ENCODE data around the gene STK39.
"Not testable (repeated sequence)": the region's sequence is repeated elsewhere in the genome, so short reads cannot be mapped to it uniquely, and the experiment has no call there.

Gene STK39

GRCh38 chr2:168089200-168089599 is 158.2 kb downstream of the STK39 start:
- DNase-seq (ENCODE audit: low read depth): no peak

- DNase-seq (ENCODE audit: low read depth): no peak
Observed at GRCh38 chr2:168087401-168087800, 160.0 kb downstream of the STK39 start.

DNA sequence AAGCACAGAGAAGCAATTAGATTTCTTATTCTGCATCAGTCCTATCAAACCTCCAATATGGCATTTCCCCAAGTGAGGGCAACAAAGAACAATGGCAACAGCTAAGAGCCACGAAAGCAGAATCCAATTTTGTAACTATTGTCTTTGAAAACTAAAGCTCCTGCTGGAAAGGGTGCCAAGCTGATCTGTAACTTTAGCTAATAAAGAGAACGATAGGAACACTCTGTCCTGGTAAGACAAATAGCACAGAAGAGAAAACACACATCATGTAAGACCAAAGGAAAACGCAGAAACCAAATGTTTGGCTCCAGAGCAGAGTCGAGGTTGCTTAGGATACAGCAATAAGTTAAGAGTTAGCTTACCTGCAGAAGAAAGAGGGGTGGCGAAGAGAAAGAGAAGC is 160.5 kb downstream of the STK39 start:
- DNase-seq (ENCODE audit: low read depth): no peak

DNA sequence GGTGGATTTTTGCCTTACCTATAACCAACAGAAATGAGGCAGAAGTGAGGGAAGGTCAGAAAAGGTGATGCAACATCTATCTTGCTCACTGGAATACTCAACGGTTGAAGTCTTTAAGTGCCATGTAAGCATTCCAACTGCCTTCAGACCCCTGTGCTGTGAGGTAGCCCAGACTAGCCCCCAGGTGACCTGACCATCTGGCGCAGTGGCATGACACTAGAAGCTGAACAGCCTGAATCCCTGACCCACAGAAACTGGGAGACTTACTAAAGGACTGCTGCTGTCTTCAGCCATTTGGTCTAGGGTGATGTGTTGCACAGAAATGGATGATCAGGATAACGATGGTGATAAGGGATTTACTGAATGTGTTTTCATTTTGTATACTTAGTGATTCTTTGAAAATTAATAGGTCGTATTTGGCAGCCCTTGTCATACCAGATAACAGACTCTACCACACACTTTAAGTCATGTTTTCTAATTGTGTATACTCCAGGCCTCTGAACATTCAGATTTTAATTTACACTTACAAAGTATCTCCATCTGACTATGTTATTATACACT is 161.5 kb downstream of the STK39 start:
- DNase-seq (ENCODE audit: low read depth): no peak

GRCh38 chr2:168084288-168084687 is 163.1 kb downstream of the STK39 start:
- DNase-seq (ENCODE audit: low read depth): no peak

- DNase-seq (ENCODE audit: low read depth): not testable (repeated sequence)
Observed at GRCh38 chr2:168081452-168081851, 165.9 kb downstream of the STK39 start.

DNA sequence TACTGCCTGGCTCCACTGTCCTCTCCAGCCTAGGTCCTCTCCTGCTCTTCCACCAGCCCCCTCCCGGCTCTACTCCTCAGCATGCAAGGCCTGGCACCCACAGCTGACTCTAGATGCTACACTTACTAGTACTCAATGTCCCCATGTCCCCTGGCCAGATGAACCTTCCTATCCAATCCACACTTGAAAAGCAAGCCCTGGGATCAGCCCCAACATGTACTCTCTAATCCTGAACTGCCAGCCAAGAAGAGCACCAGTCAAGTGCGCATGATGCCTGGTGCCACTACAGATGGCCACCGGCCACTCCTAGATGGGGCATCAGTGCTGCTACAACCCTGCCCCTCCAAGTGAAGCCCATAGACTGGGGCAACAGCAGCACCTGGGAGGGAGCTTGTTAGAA is 168.2 kb downstream of the STK39 start:
- DNase-seq (ENCODE audit: low read depth): no peak

- DNase-seq (ENCODE audit: low read depth): no peak
Observed at GRCh38 chr2:168076731-168077130, 170.7 kb downstream of the STK39 start.

DNA sequence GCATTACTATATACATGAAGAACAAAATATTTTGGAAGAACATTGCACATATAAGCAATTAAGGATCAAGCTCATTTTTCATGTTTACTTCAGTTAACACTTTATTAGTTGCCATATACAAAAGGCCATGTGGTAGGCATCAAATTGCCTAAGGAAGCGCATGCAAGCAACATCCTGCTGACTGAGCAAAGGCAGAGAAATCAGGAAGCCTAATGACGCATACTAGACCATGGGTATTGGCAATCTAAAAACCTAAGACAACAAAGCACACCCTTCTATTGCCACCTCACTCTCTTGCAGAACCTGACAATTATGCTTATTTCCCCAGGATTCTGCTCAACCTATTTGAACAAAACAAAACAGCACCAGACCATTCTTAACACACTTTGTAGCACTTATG is 171.9 kb downstream of the STK39 start:
- DNase-seq (ENCODE audit: low read depth): no peak

- DNase-seq (ENCODE audit: low read depth): no peak
Observed at GRCh38 chr2:168072626-168073303, 174.6 kb downstream of the STK39 start.

DNA sequence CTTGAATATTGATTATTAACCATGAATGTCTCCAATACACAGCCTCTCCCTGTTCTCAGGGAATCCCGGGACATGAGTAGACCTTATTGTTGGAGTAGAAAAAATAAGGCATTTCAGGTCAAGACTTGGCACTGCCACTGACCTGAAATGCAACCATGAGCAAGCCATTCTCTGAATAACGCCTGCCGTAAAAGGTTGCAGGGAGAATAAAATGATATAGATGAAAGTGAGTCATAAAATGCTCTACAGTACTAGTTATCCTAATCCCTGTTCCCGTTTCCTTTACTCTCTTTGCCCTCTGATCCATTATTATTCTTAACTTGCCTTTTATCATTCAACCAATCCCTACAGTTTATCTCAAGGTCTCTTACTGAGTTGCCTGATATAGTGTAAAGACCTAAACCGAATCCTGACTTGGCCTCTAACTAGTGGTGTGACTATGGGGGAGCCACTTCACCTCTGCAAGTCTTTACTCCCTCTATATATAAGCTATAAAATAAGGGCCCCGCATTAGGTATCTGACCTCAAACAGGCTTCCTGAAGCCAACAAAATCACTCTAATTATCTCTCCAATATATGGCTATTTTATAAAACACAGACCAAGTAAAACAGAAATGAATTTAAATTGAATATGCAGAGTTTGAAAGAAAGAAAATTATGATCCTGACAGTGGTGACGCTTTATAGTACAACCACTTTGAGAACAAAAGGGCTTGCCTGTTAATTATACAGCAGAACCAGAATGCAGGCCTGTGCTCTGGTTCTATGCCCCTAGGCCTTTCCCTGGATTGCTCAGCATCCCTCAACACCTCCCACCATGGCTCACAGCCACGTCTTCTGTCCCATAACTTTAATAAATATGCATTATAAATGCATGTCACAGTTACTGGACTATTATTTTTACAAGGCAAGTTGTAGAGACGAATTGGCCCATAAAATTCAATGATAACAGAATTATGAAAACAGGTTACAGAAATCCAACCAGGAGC is 183.1 kb downstream of the STK39 start:
- DNase-seq (ENCODE audit: low read depth): no peak

- no peak for DNase-seq (ENCODE audit: low read depth)
Observed at GRCh38 chr2:168062936-168063335, 184.5 kb downstream of the STK39 start.

DNA sequence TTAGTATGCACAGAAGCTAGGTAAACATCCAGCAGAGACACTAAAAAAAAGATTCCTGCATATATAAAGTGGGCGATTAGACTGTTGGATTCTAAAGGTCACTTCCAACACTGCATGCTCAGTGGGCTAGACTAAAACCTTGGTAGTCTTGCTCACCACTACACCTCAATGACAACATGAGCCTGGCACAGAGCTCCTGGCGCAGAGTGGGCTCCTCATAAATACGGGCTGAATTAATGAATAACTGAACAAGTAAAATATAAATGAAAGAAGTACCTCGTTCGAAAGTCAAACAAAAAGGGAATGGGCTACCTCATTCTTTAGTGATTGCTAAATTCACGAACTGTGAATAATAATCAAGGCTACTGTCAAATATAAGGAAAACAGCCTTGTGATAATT is 185.3 kb downstream of the STK39 start:
- no peak for DNase-seq (ENCODE audit: low read depth)

DNA sequence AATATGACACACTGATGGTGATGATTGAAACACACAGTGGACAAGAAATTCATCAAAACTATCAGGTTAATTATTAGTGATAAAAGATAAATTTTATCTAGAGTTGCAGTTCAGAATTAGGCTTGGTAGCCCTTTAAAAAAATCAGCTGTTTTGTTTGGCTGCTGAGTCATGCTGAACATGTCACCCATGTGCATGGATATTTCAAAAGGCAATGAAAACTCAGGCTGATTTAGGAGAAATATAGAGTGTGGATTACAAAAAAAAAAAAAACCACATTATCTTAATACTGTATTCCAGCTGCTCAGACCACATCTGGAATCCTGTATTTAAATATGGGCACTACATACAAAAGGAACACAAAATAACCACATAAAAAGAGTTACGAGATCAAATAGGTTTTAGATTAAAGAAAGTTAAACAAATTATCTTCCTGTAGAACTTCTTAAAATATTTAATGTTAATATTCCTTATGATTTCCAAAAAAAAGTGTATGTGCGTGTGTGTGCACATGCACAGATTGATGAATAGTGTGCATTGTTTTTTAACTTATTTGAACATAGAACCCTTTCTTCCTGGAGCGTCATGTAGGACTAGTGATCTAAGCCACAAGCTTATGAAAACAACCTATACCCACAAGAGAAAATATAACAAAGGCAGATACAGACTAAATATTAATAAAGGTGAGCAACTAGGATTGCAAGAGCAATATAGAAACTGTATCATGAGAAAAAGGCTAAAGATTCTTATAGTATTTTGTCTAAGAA is 186.2 kb downstream of the STK39 start:
- peak; percentile 34 for DNase-seq (ENCODE audit: low read depth)

DNA sequence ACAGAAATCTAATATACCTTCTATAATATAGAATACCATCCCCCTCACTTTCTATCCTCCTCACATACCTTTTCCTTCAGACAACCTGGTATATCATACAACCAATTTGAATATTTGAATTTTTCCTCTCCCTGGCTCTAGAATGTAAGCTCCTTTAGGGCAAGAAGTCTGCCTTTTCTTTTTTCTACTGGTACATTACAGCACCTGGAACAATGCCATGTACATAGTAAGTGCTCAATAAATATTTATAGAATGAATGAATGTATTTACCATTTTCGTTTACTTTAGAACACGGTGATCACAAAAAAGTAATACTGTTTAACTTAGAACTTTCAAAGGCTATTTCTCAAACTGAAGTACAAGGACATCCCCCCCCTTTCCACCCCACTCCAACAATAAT is 187.6 kb downstream of the STK39 start:
- no peak for DNase-seq (ENCODE audit: low read depth)

DNA sequence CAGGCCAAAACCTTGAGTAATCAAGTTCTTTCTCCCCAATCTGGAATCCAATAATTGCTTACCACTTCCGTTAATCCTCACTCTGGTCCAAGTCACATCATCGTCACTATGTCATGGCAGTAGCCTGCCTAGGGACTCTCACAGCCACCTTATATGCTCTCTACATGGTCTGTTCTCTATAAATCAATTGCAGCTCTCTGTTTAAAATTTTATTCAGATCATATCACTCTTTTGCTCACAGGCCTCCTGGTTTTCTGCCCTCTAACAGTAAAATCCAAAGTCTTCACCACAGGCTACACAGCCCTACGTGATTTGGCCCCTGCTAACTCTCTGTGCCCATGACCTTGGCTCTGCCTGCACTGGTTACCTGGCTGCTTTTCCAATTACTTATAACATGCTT is 188.7 kb downstream of the STK39 start:
- DNase-seq (ENCODE audit: low read depth): no peak

DNA sequence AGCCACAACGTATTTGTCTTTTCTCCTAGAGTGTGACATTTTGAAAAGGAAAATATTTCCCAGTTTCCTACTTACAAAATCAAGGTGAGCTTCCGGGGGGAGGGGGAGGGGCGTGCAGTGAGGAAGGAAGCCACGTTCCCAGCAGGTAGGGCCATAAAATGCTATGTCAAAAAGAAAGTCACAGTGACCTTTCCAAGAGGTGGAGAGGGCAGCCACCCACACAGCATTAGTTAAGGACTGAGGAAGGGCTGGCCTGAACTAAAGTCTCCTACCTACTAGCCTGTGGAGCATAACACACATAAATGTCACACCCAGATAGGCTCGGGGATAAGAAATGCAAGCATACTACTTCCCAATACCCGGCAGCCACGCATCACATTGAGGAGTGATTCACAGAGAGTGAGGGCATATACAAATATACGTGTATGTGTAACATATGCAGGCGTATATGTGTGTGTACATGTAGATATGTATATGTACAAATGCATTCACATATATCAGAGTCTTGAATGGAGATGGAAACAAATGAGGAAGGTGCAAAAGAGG is 191.1 kb downstream of the STK39 start:
- DNase-seq (ENCODE audit: low read depth): no peak

- no peak for DNase-seq (ENCODE audit: low read depth)
Observed at GRCh38 chr2:168054657-168055056, 192.7 kb downstream of the STK39 start.

GRCh38 chr2:168053676-168054075 is 193.7 kb downstream of the STK39 start:
- no peak for DNase-seq (ENCODE audit: low read depth)

DNA sequence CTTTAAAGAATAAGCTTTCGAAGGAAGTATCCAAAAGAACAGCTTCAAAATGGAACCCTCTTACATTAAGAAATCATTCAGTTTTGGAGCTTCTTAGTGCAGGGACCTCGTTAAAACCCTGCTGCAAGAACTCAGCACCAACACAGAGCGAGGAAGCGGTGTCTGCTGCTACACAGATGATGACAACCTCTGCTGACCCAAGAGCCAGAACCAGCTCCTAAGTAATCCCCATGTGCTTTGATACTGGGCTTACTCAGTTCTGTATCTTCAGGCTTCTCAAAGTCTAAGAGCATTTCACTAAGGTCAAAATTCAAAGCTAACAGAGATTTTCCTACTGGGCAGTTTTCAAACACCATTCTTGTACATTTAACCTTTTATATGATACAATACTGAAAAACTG is 194.6 kb downstream of the STK39 start:
- DNase-seq (ENCODE audit: low read depth): no peak

GRCh38 chr2:168050377-168050776 is 197.0 kb downstream of the STK39 start:
- no peak for DNase-seq (ENCODE audit: low read depth)

DNA sequence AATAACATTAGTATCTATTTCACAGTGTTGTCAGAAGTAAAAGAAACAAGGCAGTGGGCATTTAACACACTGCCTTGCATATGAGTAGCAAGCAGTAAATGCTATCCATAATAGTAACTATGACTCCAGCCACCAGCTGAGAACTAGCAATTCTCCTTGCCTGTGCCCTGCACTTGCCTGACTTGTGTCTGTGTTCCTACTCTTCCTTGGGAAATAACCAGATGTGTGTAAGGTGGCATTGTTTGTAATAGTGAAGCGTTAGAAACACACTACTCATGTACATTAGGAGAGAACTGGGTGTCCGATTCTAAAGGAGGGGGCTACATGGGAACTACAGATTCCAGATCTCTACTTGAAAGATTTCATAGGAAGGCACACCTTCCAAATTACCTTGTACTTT is 197.8 kb downstream of the STK39 start:
- DNase-seq (ENCODE audit: low read depth): no peak

Measured in stromal cell of bone marrow (primary cell).